Heart left ventricle (tissue), 13 donors: ENCODE measurements around the gene CEACAM16.

Source experiments
- POLR2A ChIP-seq, 2 donors: fragments of 450-650 bp; IDR thresholded peaks; one replicate each; pipeline ENCODE4 v1.6.1; 2017; ENCODE audit warnings: antibody characterized with exemption in 2 of 2, mild to moderate bottlenecking in 2 of 2, moderate library complexity in 2 of 2
- TF ChIP-seq, protein P1 (sequence below), 12 donors: fragments of 200-600 bp; sonication (generic) in 4 of 12; IDR thresholded peaks; one replicate each; pipeline versions ENCODE4 v1.5.0 to v1.8.0; 2018 to 2022; ENCODE audit warnings: antibody characterized with exemption in 12 of 12, mild to moderate bottlenecking in 5 of 12
- donor health status: ischemic (EF 13 %, LVEDD 7.1; RV severe dilation, severe dysfunction).
- donor health status: DM: no; HTN: yes; CAD: no.
- donor health status: DM: no; HTN: no; CAD: no.
- donor health status: ischemic (EF 25% LVEDD 6.9; RV normal size, moderate dysfunction).
- donor health status: ischemic (EF 25% LVEDD 5.7; RV mildly dilated, moderate dysfunction).
- donor health status: ischemic (EF 35%, LVEDD 5.7; RV mildly dilated, moderate dysfunction).
- donor health status: nonischemic (EF 11% LVEDD 7.7; RV severe dilation, severe dysfunction).
- donor health status: DM: yes; HTN: yes; CAD: no.
- donor health status: PGD.
- donor health status: ischemic (EF 29% LVEDD 5.4; RV normal size, mild dysfunction).
- donor health status: nonischemic (EF 23%, LVEDD 6.1; RV moderate dilation, normal function).

DNA sequence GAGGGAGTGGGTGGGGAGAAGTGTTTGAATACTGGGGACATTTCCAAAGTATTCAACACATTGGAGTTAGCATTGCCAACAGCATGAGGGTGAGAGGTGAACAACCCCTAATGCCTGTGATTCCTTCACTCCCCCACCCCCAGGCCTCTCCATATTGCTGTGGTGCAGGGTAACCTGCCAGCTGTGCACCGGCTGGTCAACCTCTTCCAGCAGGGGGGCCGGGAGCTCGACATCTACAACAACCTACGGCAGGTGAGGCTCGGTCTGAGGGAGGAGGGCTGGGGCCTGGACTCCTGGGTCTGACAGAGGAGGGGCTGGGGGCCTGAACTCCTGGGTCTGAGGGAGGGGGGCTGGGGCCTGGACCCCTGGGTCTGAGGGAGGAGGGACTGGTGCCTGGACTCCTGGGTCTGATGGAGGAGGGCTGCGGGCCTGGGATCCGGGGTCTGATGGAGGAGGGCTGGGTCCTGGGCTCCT is 57.2 kb downstream of the CEACAM16 start:
- TF ChIP-seq, protein P1, sequence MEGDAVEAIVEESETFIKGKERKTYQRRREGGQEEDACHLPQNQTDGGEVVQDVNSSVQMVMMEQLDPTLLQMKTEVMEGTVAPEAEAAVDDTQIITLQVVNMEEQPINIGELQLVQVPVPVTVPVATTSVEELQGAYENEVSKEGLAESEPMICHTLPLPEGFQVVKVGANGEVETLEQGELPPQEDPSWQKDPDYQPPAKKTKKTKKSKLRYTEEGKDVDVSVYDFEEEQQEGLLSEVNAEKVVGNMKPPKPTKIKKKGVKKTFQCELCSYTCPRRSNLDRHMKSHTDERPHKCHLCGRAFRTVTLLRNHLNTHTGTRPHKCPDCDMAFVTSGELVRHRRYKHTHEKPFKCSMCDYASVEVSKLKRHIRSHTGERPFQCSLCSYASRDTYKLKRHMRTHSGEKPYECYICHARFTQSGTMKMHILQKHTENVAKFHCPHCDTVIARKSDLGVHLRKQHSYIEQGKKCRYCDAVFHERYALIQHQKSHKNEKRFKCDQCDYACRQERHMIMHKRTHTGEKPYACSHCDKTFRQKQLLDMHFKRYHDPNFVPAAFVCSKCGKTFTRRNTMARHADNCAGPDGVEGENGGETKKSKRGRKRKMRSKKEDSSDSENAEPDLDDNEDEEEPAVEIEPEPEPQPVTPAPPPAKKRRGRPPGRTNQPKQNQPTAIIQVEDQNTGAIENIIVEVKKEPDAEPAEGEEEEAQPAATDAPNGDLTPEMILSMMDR (IDR thresholded peaks at IDR 0.05) = no peak
- no peak for TF ChIP-seq POLR2A (IDR thresholded peaks at IDR 0.05)
